H9 (cell line): ENCODE measurements around the gene CYTH3. TPM values are rescaled to one million over a fixed set of nuclear protein-coding genes. Genes with fewer than 3 reads are reported as not detected.

ENCODE experiments used
- DNase-seq: peaks from one replicate; pipeline ENCODE4 v3.0.0-alpha.2; 2017
- H2AFZ ChIP-seq: one replicate; pipeline ENCODE4 v1.6.1; 2013; ENCODE audit warnings: mild to moderate bottlenecking, low read length, control low read depth, moderate library complexity
- H2AK5ac ChIP-seq: 2 replicates; pipeline ENCODE4 v1.6.1; 2013; ENCODE audit warnings: low read length, control low read depth, mixed read lengths; ENCODE audit not compliant: insufficient read length
- H2BK120ac ChIP-seq: one replicate; pipeline ENCODE4 v1.6.1; 2013; ENCODE audit warnings: low read depth, mild to moderate bottlenecking, low read length, control low read depth, inconsistent platforms; ENCODE audit not compliant: poor library complexity, severe bottlenecking
- H2BK12ac ChIP-seq: 2 replicates; pipeline ENCODE4 v1.6.1; 2013; ENCODE audit warnings: low read length, control low read depth, mixed read lengths, low read depth; ENCODE audit not compliant: insufficient read length
- H2BK15ac ChIP-seq: 2 replicates; pipeline ENCODE4 v1.6.1; 2013; ENCODE audit warnings: low read depth, low read length, control low read depth
- H2BK20ac ChIP-seq: one replicate; pipeline ENCODE4 v1.6.1; 2013; ENCODE audit warnings: low read depth, mild to moderate bottlenecking, low read length, control low read depth, inconsistent platforms; ENCODE audit not compliant: poor library complexity, severe bottlenecking
- H2BK5ac ChIP-seq: 2 replicates; pipeline ENCODE4 v1.6.1; 2013; ENCODE audit warnings: low read length, control low read depth, mixed read lengths; ENCODE audit not compliant: insufficient read length
- H3K14ac ChIP-seq: 2 replicates; pipeline ENCODE4 v1.6.1; 2013; ENCODE audit warnings: low read length, control low read depth; ENCODE audit not compliant: insufficient read depth
- H3K18ac ChIP-seq: 2 replicates; pipeline ENCODE4 v1.6.1; 2013; ENCODE audit warnings: low read depth, mild to moderate bottlenecking, mixed read lengths, low read length, control low read depth; ENCODE audit not compliant: insufficient read length
- H3K23ac ChIP-seq: 2 replicates; pipeline ENCODE4 v1.6.1; 2013; ENCODE audit warnings: low read length, control low read depth, mixed read lengths, low read depth; ENCODE audit not compliant: insufficient read length
- H3K23me2 ChIP-seq: 2 replicates; pipeline ENCODE4 v1.6.1; 2013; ENCODE audit warnings: low read depth, mild to moderate bottlenecking, mixed read lengths, low read length, control low read depth; ENCODE audit not compliant: insufficient read length, poor library complexity, severe bottlenecking
- H3K27ac ChIP-seq: 2 replicates; pipeline ENCODE4 v1.5.1; 2013; ENCODE audit warnings: low read length, control low read depth, mixed read lengths, low read depth; ENCODE audit not compliant: insufficient read length
- H3K27me3 ChIP-seq: 2 replicates; pipeline ENCODE4 v1.6.1; 2013; ENCODE audit warnings: low read length, control low read depth, inconsistent platforms; ENCODE audit not compliant: insufficient read depth
- H3K4ac ChIP-seq: 2 replicates; pipeline ENCODE4 v1.6.1; 2013; ENCODE audit warnings: low read depth, mild to moderate bottlenecking, control low read depth, inconsistent platforms, low read length, moderate library complexity
- H3K4me1 ChIP-seq: 2 replicates; pipeline ENCODE4 v1.6.1; 2013; ENCODE audit warnings: low read length, control low read depth, inconsistent platforms; ENCODE audit not compliant: insufficient read depth
- H3K4me2 ChIP-seq: 2 replicates; pipeline ENCODE4 v1.6.1; 2013; ENCODE audit warnings: low read length, control low read depth, mixed read lengths; ENCODE audit not compliant: insufficient read length, insufficient read depth
- H3K56ac ChIP-seq: 2 replicates; pipeline ENCODE4 v1.6.1; 2013; ENCODE audit warnings: low read depth, mild to moderate bottlenecking, mixed read lengths, low read length, control low read depth; ENCODE audit not compliant: insufficient read length
- H3K79me1 ChIP-seq: 2 replicates; pipeline ENCODE4 v1.6.1; 2013; ENCODE audit warnings: low read depth, mild to moderate bottlenecking, moderate library complexity, low read length, control low read depth, inconsistent platforms; ENCODE audit not compliant: insufficient read depth, poor library complexity, severe bottlenecking
- H3K79me2 ChIP-seq: 2 replicates; pipeline ENCODE4 v1.6.1; 2013; ENCODE audit warnings: low read length, control low read depth, inconsistent platforms; ENCODE audit not compliant: insufficient read depth
- H3K9ac ChIP-seq: 2 replicates; pipeline ENCODE4 v1.6.1; 2013; ENCODE audit warnings: low read length, control low read depth, mixed read lengths; ENCODE audit not compliant: insufficient read length; ENCODE audit errors: extremely low read depth
- H3K9me3 ChIP-seq: one replicate; pipeline ENCODE4 v1.6.1; 2013; ENCODE audit warnings: low read depth, low read length, inconsistent platforms; ENCODE audit not compliant: control insufficient read depth
- H3T11ph ChIP-seq: one replicate; pipeline ENCODE4 v1.6.1; 2013; ENCODE audit warnings: mild to moderate bottlenecking, low read length, control low read depth, inconsistent platforms
- H4K20me1 ChIP-seq: one replicate; pipeline ENCODE4 v1.6.1; 2013; ENCODE audit not compliant: control insufficient read depth, insufficient read length, insufficient read depth
- H4K5ac ChIP-seq: 2 replicates; pipeline ENCODE4 v1.6.1; 2013; ENCODE audit warnings: low read depth, mild to moderate bottlenecking, mixed read lengths, low read length, control low read depth; ENCODE audit not compliant: insufficient read length
- H4K8ac ChIP-seq: replicated peaks from 2 replicates; pipeline ENCODE4 v1.6.1; 2013; ENCODE audit warnings: low read length, control low read depth, mixed read lengths, low read depth; ENCODE audit not compliant: insufficient read length
- H4K91ac ChIP-seq: 2 replicates; pipeline ENCODE4 v1.6.1; 2013; ENCODE audit warnings: low read depth, mild to moderate bottlenecking, moderate library complexity, mixed read lengths, low read length, control low read depth; ENCODE audit not compliant: insufficient read length
- H3K27ac Mint-ChIP-seq, 3 experiments: 2 replicates in 2 of 3; 3 replicates in 1 of 3; pipeline ENCODE4 v1.8.0; 2020 to 2021; ENCODE audit warnings: mixed read lengths in 3 of 3, mild to moderate bottlenecking in 1 of 3, moderate library complexity in 1 of 3
- H3K27me3 Mint-ChIP-seq: 2 replicates; pipeline ENCODE4 v1.8.0; 2021; ENCODE audit warnings: low read depth, mild to moderate bottlenecking, moderate library complexity, mixed read lengths
- H3K36me3 Mint-ChIP-seq, 3 experiments: 2 replicates in 2 of 3; 3 replicates in 1 of 3; pipeline ENCODE4 v1.8.0; 2020 to 2021; ENCODE audit warnings: low read depth in 3 of 3, mixed read lengths in 3 of 3; ENCODE audit not compliant: insufficient read depth in 1 of 3
- H3K4me1 Mint-ChIP-seq, 2 experiments: 2 replicates each; pipeline ENCODE4 v1.8.0; 2020; ENCODE audit warnings: mixed read lengths in 2 of 2
- H3K4me3 Mint-ChIP-seq, 2 experiments: 2 replicates in 1 of 2; 3 replicates in 1 of 2; pipeline ENCODE4 v1.8.0; 2020 to 2021; ENCODE audit warnings: mild to moderate bottlenecking in 2 of 2, mixed read lengths in 2 of 2, moderate library complexity in 1 of 2
- H3K9me3 Mint-ChIP-seq, 2 experiments: 2 replicates in 1 of 2; 3 replicates in 1 of 2; pipeline ENCODE4 v1.8.0; 2020; ENCODE audit warnings: mild to moderate bottlenecking in 2 of 2, mixed read lengths in 2 of 2, moderate library complexity in 1 of 2
- WGBS: extraction: QIAGEN DNeasy Blood & Tissue Kit; methylation state at CpG from one replicate; pipeline ENCODE4 v1.1.7; 2013; ENCODE audit warnings: missing lambda C conversion rate, low lambda C conversion rate, mixed read lengths; ENCODE audit not compliant: insufficient read length; ENCODE audit errors: extremely low coverage; 5-methylcytosine and 5-hydroxymethylcytosine counted together
- total RNA-seq: library from RNA; stranded (reverse); gene quantifications from 2 replicates; pipeline ENCODE4 v1.2.1, GENCODE V29; 2021
- TF ChIP-seq, protein P1 (sequence below): fragments of 200-600 bp; sonication (generic); conservative IDR thresholded peaks from 3 replicates; pipeline ENCODE4 v1.8.0; 2021; ENCODE audit warnings: antibody characterized with exemption, mild to moderate bottlenecking

Gene CYTH3
- total RNA-seq, 1 experiment from 2014 or later: 12.3 TPM

DNA sequence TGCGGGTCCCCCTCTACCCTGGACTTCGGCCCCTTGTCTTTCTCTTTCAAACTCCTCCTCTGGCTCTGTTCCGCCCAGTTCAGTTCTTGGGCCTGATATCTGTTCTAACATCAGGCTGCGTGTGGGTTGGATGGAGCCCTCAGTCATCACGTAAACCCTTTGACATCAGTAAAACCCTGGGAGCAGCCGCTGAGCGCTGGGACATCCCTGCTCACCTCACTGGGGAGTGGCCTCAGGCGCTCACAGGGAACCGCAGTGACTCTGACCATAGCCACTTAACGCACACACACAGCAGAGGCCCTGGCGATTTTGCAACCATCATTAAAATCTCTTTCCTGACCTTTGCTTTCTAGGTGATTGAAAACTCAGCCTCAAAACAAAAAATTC, 113.3 kb downstream of the CYTH3 start:
- Mint-ChIP-seq H3K4me1 (peaks cover 5 to 9% of the 10 kb centered on the region in 2 experiments; a peak in 3 of 4 replicates), H3K9me3 (no peaks in the 10 kb centered on the region), H3K27me3 (no peaks in the 10 kb centered on the region; the same call in 1 of the 2 replicates), H3K4me3 (no peak overlapping the region), H3K36me3 (peaks cover 18 to 56% (median 51%) of the 10 kb centered on the region in 3 experiments; a peak in 6 of 7 replicates), H3K27ac (peak overlapping the region; percentile 68 to 87 (median 75); a peak in 4 of 7 replicates)
- Histone ChIP-seq H3K27ac (no peak overlapping the region), H3K56ac (no peak overlapping the region), H3K9me3 (no peaks in the 10 kb centered on the region), H3K4ac (no peak overlapping the region), H2AK5ac (no peak overlapping the region), H2BK15ac (no peak overlapping the region), H2BK120ac (no peak overlapping the region), H3K27me3 (no peaks in the 10 kb centered on the region), H2BK5ac (no peak overlapping the region), H3K23me2 (no peaks in the 10 kb centered on the region), H3K79me1 (no peaks in the 10 kb centered on the region), H3K4me2 (no peak overlapping the region), H3K14ac (no peak overlapping the region), H2AFZ (no peak overlapping the region), H4K91ac (no peak overlapping the region), H3K4me1 (no peaks in the 10 kb centered on the region), H4K20me1 (no peaks in the 10 kb centered on the region), H2BK20ac (no peak overlapping the region), H3K18ac (no peak overlapping the region), H3K9ac (no peak overlapping the region), H3T11ph (no peak overlapping the region), H2BK12ac (no peak overlapping the region), H3K23ac (no peak overlapping the region), H3K79me2 (no peaks in the 10 kb centered on the region), H4K5ac (no peak overlapping the region), H4K8ac (no peak overlapping the region)
- no CpG with 5 or more reads among the region's 11 CpGs for WGBS
- DNase-seq: no peak
- TF ChIP-seq, protein P1, sequence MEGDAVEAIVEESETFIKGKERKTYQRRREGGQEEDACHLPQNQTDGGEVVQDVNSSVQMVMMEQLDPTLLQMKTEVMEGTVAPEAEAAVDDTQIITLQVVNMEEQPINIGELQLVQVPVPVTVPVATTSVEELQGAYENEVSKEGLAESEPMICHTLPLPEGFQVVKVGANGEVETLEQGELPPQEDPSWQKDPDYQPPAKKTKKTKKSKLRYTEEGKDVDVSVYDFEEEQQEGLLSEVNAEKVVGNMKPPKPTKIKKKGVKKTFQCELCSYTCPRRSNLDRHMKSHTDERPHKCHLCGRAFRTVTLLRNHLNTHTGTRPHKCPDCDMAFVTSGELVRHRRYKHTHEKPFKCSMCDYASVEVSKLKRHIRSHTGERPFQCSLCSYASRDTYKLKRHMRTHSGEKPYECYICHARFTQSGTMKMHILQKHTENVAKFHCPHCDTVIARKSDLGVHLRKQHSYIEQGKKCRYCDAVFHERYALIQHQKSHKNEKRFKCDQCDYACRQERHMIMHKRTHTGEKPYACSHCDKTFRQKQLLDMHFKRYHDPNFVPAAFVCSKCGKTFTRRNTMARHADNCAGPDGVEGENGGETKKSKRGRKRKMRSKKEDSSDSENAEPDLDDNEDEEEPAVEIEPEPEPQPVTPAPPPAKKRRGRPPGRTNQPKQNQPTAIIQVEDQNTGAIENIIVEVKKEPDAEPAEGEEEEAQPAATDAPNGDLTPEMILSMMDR: no peak
